Measurements from ENCODE around the gene ARMC6. TPM values are rescaled to one million over a fixed set of nuclear protein-coding genes. Genes with fewer than 3 reads are reported as not detected.

Gene ARMC6
- total and polyA plus RNA-seq, 2 of the 13 experiments (the other 11 are each of a cell fraction or from before 2014, with no cell fraction given): 16.2 to 36.8 TPM

DNA sequence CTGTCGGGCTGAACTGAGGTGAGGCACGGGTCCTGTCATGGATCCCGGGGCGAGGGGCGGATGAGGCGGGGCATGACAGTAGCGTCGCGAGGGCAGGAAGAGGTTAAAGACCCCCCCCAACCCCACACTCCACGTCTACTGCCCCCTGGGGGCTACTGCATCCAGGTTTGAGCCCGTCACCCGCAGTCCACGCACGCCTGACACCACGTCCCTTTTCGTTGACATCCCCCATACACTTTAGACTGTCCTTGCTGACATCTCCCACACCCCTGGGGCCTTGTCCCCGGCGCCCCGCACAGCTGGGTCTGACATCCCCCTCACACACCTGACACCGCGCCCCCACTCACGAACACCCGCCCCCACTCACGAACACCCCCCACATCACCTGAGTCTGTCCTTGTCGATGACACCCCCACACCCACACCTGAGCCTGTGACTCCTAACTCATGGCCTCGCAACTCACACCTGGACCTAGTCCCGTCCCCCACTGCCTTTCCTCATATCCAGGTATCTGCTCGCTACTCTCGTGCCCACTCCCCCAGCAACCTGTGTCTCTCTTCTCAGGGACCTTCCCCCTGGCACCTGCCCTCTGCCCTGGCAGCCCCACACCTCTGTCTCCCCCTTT, 30.8 kb downstream of the ARMC6 start (continued):
- TF ChIP-seq SIX4 (CRISPR knock-in tag; IDR thresholded peaks at IDR 0.05) (no peak), CREM (IDR thresholded peaks at IDR 0.05) (no peak), CREM (CRISPR knock-in tag; IDR thresholded peaks at IDR 0.05) (no peak), HOXA7 (CRISPR knock-in tag; IDR thresholded peaks at IDR 0.05) (no peak), HNRNPLL (IDR thresholded peaks at IDR 0.05; ENCODE audit: low read depth, low read length, poor library complexity, severe bottlenecking) (no peak), NCOA2 (CRISPR knock-in tag; IDR thresholded peaks at IDR 0.05) (no peak), PAX8 (CRISPR knock-in tag; IDR thresholded peaks at IDR 0.05; ENCODE audit: borderline replicate concordance) (no peak), ZNF563 (CRISPR knock-in tag; IDR thresholded peaks at IDR 0.05) (no peak), ZNF589 (CRISPR knock-in tag; conservative IDR thresholded peaks at IDR 0.05) (no peak), ELF1 (CRISPR knock-in tag; IDR thresholded peaks at IDR 0.05) (no peak), RAD21 (CRISPR knock-in tag; IDR thresholded peaks at IDR 0.05) (peak; percentile 61; the same call in 1 of the 2 replicates), ZNF83 (CRISPR knock-in tag; IDR thresholded peaks at IDR 0.05; ENCODE audit: borderline replicate concordance) (0 out of 2 replicates have a peak, but pooled peaks have one; percentile 54), SP140L (CRISPR knock-in tag; IDR thresholded peaks at IDR 0.05; ENCODE audit: borderline replicate concordance) (no peak), HDAC1 (CRISPR knock-in tag; IDR thresholded peaks at IDR 0.05) (peak; percentile 48), HOXD1 (CRISPR knock-in tag; IDR thresholded peaks at IDR 0.05) (no peak), KLF15 (CRISPR knock-in tag; IDR thresholded peaks at IDR 0.05; ENCODE audit: borderline replicate concordance) (no peak), KMT2B (CRISPR knock-in tag; IDR thresholded peaks at IDR 0.05) (no peak)
- TF ChIP-seq, protein P1, sequence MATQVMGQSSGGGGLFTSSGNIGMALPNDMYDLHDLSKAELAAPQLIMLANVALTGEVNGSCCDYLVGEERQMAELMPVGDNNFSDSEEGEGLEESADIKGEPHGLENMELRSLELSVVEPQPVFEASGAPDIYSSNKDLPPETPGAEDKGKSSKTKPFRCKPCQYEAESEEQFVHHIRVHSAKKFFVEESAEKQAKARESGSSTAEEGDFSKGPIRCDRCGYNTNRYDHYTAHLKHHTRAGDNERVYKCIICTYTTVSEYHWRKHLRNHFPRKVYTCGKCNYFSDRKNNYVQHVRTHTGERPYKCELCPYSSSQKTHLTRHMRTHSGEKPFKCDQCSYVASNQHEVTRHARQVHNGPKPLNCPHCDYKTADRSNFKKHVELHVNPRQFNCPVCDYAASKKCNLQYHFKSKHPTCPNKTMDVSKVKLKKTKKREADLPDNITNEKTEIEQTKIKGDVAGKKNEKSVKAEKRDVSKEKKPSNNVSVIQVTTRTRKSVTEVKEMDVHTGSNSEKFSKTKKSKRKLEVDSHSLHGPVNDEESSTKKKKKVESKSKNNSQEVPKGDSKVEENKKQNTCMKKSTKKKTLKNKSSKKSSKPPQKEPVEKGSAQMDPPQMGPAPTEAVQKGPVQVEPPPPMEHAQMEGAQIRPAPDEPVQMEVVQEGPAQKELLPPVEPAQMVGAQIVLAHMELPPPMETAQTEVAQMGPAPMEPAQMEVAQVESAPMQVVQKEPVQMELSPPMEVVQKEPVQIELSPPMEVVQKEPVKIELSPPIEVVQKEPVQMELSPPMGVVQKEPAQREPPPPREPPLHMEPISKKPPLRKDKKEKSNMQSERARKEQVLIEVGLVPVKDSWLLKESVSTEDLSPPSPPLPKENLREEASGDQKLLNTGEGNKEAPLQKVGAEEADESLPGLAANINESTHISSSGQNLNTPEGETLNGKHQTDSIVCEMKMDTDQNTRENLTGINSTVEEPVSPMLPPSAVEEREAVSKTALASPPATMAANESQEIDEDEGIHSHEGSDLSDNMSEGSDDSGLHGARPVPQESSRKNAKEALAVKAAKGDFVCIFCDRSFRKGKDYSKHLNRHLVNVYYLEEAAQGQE (IDR thresholded peaks at IDR 0.05; ENCODE audit: borderline replicate concordance in 1 of 2, low read depth in 1 of 2, low read length in 2 of 2): no peak
- TF ChIP-seq, protein P2, sequence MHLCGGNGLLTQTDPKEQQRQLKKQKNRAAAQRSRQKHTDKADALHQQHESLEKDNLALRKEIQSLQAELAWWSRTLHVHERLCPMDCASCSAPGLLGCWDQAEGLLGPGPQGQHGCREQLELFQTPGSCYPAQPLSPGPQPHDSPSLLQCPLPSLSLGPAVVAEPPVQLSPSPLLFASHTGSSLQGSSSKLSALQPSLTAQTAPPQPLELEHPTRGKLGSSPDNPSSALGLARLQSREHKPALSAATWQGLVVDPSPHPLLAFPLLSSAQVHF (CRISPR knock-in tag; IDR thresholded peaks at IDR 0.05): no peak
- TF ChIP-seq, protein P3, sequence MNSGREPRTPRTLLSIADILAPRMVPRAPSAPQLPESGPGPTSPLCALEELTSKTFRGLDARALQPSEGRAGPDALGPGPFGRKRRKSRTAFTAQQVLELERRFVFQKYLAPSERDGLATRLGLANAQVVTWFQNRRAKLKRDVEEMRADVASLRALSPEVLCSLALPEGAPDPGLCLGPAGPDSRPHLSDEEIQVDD (CRISPR knock-in tag; IDR thresholded peaks at IDR 0.05; ENCODE audit: borderline replicate concordance): no peak
- TF ChIP-seq, protein P4, sequence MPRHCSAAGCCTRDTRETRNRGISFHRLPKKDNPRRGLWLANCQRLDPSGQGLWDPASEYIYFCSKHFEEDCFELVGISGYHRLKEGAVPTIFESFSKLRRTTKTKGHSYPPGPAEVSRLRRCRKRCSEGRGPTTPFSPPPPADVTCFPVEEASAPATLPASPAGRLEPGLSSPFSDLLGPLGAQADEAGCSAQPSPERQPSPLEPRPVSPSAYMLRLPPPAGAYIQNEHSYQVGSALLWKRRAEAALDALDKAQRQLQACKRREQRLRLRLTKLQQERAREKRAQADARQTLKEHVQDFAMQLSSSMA (CRISPR knock-in tag; IDR thresholded peaks at IDR 0.05): no peak
- TF ChIP-seq, protein P5, sequence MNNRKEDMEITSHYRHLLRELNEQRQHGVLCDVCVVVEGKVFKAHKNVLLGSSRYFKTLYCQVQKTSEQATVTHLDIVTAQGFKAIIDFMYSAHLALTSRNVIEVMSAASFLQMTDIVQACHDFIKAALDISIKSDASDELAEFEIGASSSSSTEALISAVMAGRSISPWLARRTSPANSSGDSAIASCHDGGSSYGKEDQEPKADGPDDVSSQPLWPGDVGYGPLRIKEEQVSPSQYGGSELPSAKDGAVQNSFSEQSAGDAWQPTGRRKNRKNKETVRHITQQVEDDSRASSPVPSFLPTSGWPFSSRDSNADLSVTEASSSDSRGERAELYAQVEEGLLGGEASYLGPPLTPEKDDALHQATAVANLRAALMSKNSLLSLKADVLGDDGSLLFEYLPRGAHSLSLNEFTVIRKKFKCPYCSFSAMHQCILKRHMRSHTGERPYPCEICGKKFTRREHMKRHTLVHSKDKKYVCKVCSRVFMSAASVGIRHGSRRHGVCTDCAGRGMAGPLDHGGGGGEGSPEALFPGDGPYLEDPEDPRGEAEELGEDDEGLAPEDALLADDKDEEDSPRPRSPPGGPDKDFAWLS (CRISPR knock-in tag; IDR thresholded peaks at IDR 0.05; ENCODE audit: borderline replicate concordance): no peak

Data from HepG2 (cell line).